ENCODE results near the gene ASPHD2. TPM values are rescaled to one million over a fixed set of nuclear protein-coding genes. Genes with fewer than 3 reads are reported as not detected.
"Not testable (repeated sequence)": the region's sequence is repeated elsewhere in the genome, so short reads cannot be mapped to it uniquely, and the experiment has no call there.

The ASPHD2 gene
- total RNA-seq, 4 donors from 2014 or later = 1.0 to 1.4 (median 1.2) TPM

GRCh38 chr22:26404851-26405421 is 24.1 kb upstream of the ASPHD2 start:
- no peak overlapping the region for H3K4me3 ChIP-seq
- H3K9me3 ChIP-seq = no peaks in the 10 kb centered on the region
- no peak for ATAC-seq
- TF ChIP-seq POLR2A (IDR thresholded peaks at IDR 0.05) (no peak), POLR2AphosphoS5 (IDR thresholded peaks at IDR 0.05) (no peak), EP300 (IDR thresholded peaks at IDR 0.05) (no peak)
- TF ChIP-seq, protein P1, sequence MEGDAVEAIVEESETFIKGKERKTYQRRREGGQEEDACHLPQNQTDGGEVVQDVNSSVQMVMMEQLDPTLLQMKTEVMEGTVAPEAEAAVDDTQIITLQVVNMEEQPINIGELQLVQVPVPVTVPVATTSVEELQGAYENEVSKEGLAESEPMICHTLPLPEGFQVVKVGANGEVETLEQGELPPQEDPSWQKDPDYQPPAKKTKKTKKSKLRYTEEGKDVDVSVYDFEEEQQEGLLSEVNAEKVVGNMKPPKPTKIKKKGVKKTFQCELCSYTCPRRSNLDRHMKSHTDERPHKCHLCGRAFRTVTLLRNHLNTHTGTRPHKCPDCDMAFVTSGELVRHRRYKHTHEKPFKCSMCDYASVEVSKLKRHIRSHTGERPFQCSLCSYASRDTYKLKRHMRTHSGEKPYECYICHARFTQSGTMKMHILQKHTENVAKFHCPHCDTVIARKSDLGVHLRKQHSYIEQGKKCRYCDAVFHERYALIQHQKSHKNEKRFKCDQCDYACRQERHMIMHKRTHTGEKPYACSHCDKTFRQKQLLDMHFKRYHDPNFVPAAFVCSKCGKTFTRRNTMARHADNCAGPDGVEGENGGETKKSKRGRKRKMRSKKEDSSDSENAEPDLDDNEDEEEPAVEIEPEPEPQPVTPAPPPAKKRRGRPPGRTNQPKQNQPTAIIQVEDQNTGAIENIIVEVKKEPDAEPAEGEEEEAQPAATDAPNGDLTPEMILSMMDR (IDR thresholded peaks at IDR 0.05) = no peak
- no peaks in the 10 kb centered on the region for H3K36me3 ChIP-seq
- H3K27me3 ChIP-seq = peaks cover 59% of the 10 kb centered on the region
- H3K27ac ChIP-seq = no peak overlapping the region
- WGBS, 2 donors (ENCODE audit: low coverage in 1 of 2) = 18 to 49% methylated on average over 2 to 6 of the region's 6 CpGs
- no peaks in the 10 kb centered on the region for H3K4me1 ChIP-seq

DNA sequence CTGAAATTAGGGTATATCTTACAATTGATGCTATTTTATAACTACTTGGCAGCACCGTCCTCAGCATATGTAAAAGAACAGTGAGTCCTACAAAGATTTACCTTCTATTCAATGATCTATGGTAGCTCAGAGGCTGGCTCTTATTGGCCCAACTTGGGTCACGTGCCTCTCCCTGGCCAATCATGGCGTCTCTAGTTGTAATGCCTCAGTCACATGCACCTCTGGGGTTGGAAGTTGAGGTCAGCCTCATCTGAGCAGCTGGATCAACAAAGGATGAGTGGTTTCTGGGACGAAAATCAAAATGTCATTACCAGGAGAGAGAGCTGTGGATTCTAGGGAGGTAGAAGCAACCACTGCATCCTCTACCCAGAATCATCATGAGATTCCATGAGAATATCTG is 22.9 kb upstream of the ASPHD2 start:
- TF ChIP-seq POLR2AphosphoS5 (IDR thresholded peaks at IDR 0.05) (no peak), POLR2A (IDR thresholded peaks at IDR 0.05) (no peak), EP300 (IDR thresholded peaks at IDR 0.05) (no peak)
- TF ChIP-seq, protein P1 (IDR thresholded peaks at IDR 0.05) = no peak
- H3K4me3 ChIP-seq = no peak overlapping the region
- ATAC-seq = no peak
- WGBS, 2 donors (ENCODE audit: low coverage in 1 of 2) = 55 to 60% methylated on average over 3 of the region's 4 CpGs
- H3K27me3 ChIP-seq = peaks cover 67% of the 10 kb centered on the region
- no peaks in the 10 kb centered on the region for H3K36me3 ChIP-seq
- no peaks in the 10 kb centered on the region for H3K4me1 ChIP-seq
- no peaks in the 10 kb centered on the region for H3K9me3 ChIP-seq
- H3K27ac ChIP-seq = no peak overlapping the region

DNA sequence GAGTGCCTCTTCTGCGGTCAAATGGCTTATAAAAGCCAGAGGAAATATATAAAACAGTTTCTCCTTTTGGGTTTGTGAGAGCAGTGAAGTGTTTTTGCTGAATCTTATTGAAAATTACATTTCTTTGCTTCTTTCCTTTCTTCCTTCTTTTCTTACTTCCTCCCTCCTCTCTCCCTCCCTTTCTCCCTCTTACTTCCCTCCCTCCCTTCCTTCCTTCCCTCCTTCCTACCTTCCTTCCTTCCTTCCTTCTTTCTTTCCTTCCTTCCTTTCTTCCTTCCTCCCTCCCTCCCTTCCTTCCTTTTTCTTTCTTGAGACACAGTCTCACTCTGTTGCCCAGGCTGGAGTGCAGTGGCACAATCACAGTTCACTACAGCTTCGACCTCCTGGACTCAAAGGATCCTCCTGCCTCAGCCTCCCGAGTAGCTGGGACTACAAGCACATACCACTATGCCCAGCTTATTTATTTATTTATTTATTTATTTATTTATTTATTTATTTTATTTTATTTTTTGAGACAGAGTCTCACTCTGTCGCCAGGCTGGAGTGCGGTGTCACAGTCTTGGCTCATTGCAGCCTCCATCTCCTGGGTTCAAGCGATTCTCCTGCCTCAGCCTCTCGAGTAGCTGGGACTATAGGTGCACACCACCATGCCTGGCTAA is 20.4 kb upstream of the ASPHD2 start:
- not testable (repeated sequence) for ATAC-seq

DNA sequence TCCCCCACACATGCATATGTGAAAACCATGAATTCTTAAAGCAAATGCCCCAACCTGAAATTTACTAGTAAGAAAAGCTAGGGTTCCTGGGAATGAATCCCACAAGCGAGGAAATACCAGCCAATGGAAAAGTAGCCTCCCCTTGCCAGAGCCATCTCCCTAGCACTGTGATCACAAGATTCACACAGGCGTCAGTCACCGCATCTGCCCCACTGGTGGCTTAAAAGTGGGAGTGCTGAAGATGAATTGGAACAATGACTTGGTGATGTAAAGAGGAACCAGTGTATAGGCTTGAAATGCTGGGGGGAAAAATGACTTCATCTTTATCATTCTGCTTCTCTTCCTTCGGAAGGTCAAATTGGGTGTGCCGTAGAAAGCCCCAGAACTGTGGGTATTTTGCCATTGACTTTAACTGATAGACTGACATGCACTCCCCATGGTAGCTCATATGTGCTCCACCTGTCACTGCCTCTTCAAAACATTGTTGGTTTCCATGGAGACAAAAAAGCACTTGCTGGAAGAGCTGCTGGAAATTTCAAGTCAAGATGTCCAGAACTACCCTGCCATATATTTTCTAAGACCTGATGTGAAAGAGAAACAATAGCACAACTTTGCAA is 19.2 kb upstream of the ASPHD2 start:
- Histone ChIP-seq H3K27ac (no peak overlapping the region), H3K36me3 (no peaks in the 10 kb centered on the region), H3K4me3 (no peak overlapping the region), H3K4me1 (no peaks in the 10 kb centered on the region), H3K9me3 (no peaks in the 10 kb centered on the region), H3K27me3 (peaks cover 72% of the 10 kb centered on the region)
- 41 to 52% methylated on average over 3 to 5 of the region's 5 CpGs for WGBS, 2 donors (ENCODE audit: low coverage in 1 of 2)
- ATAC-seq = no peak
- TF ChIP-seq, protein P1 (IDR thresholded peaks at IDR 0.05) = no peak

More for the DNA sequence above, 20.4 kb upstream of the ASPHD2 start:
- H3K4me3 ChIP-seq, H3K27ac ChIP-seq, H3K4me1 ChIP-seq, H3K36me3 ChIP-seq, H3K9me3 ChIP-seq: not testable (repeated sequence)
- WGBS, 2 donors (ENCODE audit: low coverage in 1 of 2) = 91 to 95% methylated on average over 2 to 7 of the region's 7 CpGs
- peaks cover 74% of the 10 kb centered on the region for H3K27me3 ChIP-seq

DNA sequence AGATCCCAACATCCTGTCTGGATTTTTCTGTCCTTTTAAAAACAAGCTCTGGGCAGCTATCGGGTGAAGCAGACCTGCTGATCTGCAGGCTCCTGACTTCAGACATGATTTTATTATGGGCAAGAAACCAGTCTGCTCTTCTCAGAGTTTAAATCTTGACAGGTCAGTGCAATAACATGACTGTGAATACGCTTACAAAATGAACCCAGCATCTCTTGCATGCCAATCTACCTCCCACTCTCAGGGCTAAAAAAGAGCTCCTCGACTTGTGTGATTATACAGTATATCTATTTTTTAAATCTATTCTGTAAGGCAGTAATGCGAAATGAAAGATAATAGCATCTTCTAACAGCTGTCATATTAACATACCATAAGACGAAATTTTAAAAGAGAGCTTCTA is 18.7 kb upstream of the ASPHD2 start:
- Histone ChIP-seq H3K27me3 (peaks cover 77% of the 10 kb centered on the region), H3K36me3 (no peaks in the 10 kb centered on the region), H3K4me3 (no peak overlapping the region), H3K4me1 (no peaks in the 10 kb centered on the region), H3K9me3 (no peaks in the 10 kb centered on the region), H3K27ac (no peak overlapping the region)
- TF ChIP-seq, protein P1 (IDR thresholded peaks at IDR 0.05) = no peak
- no peak for TF ChIP-seq POLR2AphosphoS5 (IDR thresholded peaks at IDR 0.05)
- TF ChIP-seq EP300 (IDR thresholded peaks at IDR 0.05) = no peak
- no peak for TF ChIP-seq POLR2A (IDR thresholded peaks at IDR 0.05)
- ATAC-seq = no peak
- WGBS, 2 donors (ENCODE audit: low coverage in 1 of 2) = 42 to 48% methylated on average over 5 of the region's 5 CpGs
